ENCODE data around the gene CA4.
"Not testable (repeated sequence)": the region's sequence is repeated elsewhere in the genome, so short reads cannot be mapped to it uniquely, and the experiment has no call there.

Gene CA4

DNA sequence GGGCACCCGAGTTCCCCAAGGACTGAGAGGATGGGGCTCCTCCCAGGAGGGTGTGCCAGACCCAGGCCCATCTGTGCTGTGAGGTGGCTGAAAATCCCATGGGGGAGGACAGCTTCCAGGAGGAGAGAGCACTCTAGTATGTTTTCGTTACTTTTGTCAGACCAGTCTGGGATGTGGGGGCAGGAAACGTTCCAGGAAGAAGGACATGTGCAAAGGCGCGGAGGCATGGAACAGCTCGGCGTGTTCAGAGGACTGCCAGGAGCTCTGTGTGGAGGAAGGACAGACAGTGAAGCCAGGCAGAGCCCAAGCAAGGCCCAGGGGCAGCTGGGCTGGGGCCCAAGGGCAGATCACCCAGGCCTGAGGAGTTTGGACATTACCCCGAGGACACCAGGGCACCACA is 7.0 kb downstream of the CA4 start:
- no peak for DNase-seq

- no peak for DNase-seq
These were observed 7.8 kb downstream of the CA4 start for GRCh38 chr17:60157487-60158040.

- no peak for DNase-seq
These were observed 9.1 kb downstream of the CA4 start for GRCh38 chr17:60158751-60159478.

DNA sequence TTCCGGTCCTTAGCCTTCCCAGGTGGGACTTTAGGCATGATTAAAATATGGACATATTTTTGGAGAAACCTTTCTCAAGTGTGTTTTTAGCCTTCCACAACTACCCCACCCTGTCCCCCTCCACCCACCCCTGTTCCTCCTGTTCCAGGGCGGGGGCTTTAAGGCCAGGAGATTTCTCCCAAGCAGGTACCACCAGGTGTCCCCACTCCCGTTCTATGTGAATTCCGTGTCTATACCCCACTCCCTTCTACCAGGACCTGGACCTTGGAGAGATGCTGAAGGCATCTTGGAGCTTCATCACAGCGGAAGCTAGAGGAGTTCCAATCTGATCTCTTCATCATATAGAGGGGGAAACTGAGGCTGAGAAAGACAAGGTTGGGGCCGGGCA is 9.7 kb downstream of the CA4 start:
- DNase-seq: no peak

GRCh38 chr17:60160829-60161501 is 11.2 kb downstream of the CA4 start:
- DNase-seq: no peak

DNA sequence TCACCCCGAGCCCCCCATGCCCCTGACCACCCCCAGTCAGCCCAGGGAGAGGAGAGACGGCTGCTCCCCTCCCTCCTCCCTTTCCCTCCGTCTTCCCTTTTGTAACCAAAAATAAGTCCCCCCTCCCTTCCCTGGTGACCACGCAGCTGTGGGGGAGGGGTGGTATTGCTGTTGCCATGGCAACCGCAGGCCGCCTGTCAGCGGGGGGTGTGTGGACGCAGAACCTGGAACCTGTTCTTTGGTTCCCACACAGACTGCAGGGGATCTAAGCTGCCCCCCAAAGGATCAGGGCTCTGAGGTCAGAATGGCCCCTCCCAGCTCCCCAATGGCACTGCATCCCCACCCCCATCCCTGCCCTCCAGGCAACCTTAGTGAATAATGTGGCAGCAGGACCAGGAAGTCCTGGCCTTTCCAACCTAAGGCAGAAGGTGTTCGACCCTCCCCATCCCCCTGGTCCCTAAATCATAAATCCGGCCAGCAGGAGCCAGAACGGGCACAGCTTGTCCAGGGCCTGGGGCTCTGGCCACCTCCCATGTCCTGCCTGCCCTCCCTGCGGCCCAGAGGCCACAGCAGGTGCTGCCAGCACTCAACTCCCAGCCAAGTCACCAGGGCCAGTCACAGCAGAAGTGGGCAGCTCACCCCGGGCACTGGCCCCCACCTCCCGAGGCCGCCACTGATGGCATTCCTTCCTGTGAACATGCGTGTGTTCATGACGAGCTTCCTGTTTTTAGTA is 12.0 kb downstream of the CA4 start:
- no peak for DNase-seq

DNA sequence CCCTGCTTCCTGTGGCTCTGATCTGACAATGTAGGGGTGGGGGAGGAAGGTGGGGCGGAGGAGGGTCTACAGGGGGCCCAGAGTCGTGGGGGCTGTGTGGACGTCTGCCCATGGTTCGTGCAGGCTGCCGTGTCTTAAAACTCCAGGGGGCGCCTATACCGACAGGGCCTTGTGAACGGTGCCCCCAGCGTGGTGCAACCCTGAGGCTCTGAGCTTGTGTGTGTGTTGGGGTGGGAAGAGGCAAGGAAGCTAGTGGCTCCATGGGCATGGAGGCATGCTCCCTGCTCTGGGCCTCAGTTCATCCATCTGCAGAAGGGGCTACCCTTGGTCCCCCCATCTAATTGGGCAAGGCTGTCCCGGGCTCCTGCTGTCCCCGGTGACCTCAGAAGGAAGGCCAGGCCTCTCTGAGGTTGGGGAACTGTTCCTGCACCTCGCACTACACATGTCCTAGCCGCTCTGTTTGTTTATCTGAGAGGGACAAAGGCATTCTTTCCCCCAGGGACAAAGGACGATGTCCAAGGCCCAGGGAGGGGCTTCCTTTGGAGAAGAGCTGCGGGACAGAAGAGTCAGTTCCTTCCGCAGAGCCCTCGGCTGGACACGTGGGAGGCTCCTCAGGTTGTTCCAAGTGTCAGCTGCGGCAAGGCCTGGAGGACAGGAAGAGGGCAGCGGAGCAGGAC is 13.5 kb downstream of the CA4 start:
- no peak for DNase-seq

- no peak for DNase-seq
These were observed 14.4 kb downstream of the CA4 start for GRCh38 chr17:60164164-60164563.

- no peak for DNase-seq
These were observed 14.9 kb downstream of the CA4 start for GRCh38 chr17:60164697-60165096.

DNA sequence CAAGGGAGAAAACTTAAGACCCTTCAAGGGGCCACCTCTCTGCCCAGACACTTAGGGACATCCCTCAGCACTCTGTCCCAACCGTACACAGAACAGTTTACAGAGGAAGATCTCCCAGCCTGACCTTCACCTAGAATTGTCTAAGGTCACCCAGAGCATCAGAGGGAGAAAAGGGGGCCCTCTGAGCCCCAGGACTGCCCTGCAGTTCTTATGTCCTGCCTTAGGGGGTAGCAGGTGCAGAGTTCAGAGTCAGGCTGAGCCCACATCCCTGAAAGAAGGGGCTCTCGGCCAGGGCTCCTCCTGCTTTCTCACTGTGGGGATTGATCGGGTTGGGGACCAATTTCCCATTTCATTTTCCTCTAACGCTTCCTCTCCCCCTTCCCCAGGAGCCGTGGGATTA is 15.4 kb downstream of the CA4 start:
- no peak for DNase-seq

- no peak for DNase-seq
These were observed 16.2 kb downstream of the CA4 start for GRCh38 chr17:60165971-60166370.

GRCh38 chr17:60167065-60167741 is 17.4 kb downstream of the CA4 start:
- no peak for DNase-seq

GRCh38 chr17:60168654-60169053 is 18.9 kb downstream of the CA4 start:
- no peak for DNase-seq

- DNase-seq: no peak
These were observed 20.4 kb downstream of the CA4 start for GRCh38 chr17:60169921-60170817.

GRCh38 chr17:60170835-60171752 is 21.3 kb downstream of the CA4 start:
- no peak for DNase-seq

DNA sequence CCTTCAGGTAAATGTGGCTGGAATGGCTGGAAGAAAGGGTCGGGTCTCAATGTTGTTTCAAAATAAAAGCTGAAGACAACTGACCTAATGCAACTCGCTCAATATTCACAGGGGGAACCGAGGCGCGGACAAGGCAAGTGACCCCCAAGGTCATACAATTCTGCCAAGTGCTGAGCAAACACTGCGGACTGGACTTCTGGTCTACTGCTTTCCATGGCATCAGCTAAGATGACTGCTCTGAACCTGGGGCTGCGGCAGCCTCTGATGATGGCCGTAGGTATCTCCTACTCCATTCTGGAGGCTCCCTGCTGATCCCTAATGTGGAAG is 21.9 kb downstream of the CA4 start:
- no peak for DNase-seq

DNA sequence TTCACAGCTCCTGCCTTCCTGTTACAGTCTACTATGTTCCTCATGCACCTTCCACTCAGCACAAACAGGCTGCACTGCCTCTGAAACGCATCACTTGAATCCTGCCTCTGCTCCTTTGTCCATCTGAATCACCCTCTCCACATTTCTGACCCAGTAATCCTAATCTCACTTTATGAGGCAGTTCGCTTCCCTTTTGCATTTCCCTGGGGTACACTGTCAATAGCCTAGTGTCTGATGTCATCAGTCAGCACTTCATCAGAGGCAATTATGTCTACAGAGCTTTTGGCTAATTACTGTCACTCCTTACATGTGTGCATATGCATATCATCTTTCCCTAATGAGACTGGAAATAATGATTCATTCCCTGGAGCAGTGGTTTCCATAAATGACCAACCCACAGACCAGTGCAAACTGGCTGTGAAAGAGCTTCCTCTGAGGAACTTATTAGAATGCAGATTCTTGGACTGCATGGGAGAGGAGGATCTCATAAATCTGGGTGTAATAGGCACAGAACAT is 23.6 kb downstream of the CA4 start:
- DNase-seq: no peak

DNA sequence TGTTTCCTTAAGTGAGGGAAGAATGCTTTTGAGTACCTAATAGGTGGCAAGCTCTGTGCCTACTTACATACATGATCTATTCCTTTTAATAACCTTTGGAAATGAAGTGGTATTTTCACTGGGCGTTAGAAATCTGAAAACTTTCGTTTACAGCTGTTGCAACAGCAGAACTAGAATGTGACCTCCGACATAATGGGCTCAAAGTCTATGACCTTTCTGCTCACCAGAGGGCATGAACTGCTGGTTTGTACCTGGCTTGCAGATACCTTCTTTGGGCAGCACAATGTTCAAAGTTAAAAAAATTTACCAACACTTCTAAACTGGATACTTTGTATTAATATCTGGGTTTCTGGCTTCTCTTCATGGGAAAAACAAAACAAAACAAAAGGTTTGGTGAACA is 24.3 kb downstream of the CA4 start:
- DNase-seq: no peak

DNA sequence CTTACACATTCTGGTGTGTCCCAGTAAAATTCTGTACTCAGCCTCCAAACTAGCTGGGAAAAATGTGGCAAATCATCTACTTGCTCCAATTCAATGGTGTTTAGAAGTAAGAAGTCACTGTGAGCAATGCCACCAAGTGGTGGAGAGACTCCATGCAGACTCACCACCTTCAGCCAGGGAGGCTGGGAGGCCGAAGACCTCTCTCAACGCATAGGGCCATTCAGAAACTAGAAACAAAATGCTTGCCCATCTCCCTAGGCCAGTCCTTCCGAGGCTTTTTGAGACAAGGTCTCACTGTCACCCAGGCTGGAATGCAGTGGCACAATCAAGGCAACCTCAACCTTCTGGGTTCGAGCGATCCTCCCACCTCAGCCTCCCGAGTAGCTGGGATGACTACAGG is 25.0 kb downstream of the CA4 start:
- DNase-seq: not testable (repeated sequence)

- DNase-seq: not testable (repeated sequence)
These were observed 27.0 kb downstream of the CA4 start for GRCh38 chr17:60176763-60177162.

All from NCI-H526 treated with DMSO at 0.1 percent for 48 hours (cell line).